ENCODE results near the gene ZNF581.

The ZNF581 gene

GRCh38 chr19:55653651-55654322 lies 10.3 kb downstream of the ZNF581 start:
- peak overlapping the region; percentile 6 for H2BK120ac ChIP-seq (ENCODE audit: low read depth, low read length)
- peak overlapping the region; percentile 58 to 84 for H3K4me3 ChIP-seq (ENCODE audit: insufficient read depth in 1 of 2, low read depth in 1 of 2, low read length in 2 of 2)
- H3K79me1 ChIP-seq (replicated peaks; ENCODE audit: low read length, poor library complexity, severe bottlenecking): peaks cover 32% of the 10 kb centered on the region
- peaks cover 32% of the 10 kb centered on the region for H3K4me1 ChIP-seq (ENCODE audit: control insufficient read depth, insufficient read depth, low read depth, low read length)
- H2BK15ac ChIP-seq (ENCODE audit: low read depth, poor library complexity, severe bottlenecking): peak overlapping the region; percentile 44
- H4K8ac ChIP-seq (ENCODE audit: low read length): peak overlapping the region; percentile 91
- H3K27ac ChIP-seq (ENCODE audit: low read length, poor library complexity, severe bottlenecking): peak overlapping the region; percentile 100
- H3K18ac ChIP-seq (ENCODE audit: low read depth in 1 of 2, low read length in 2 of 2): peak overlapping the region; percentile 70 to 98
- DNase-seq: peak; percentile 99
- H2BK12ac ChIP-seq (ENCODE audit: low read length in 2 of 2): no peak overlapping the region
- no peak overlapping the region for H3K23ac ChIP-seq (ENCODE audit: low read length in 2 of 2)
- no peaks in the 10 kb centered on the region for H3K9me3 ChIP-seq (ENCODE audit: control insufficient read depth, low read length)
- peak overlapping the region in 1 of 2 experiments; percentile 34 for H3K4ac ChIP-seq (ENCODE audit: low read depth in 1 of 2, low read length in 2 of 2)
- H2AFZ ChIP-seq (ENCODE audit: low read depth, low read length): no peak overlapping the region
- H3K27me3 ChIP-seq (ENCODE audit: control insufficient read depth in 1 of 2, insufficient read depth in 1 of 2, low read length in 2 of 2): no peaks in the 10 kb centered on the region
- no peak overlapping the region for H2AK5ac ChIP-seq (ENCODE audit: low read length, severe bottlenecking)
- peak overlapping the region; percentile 19 for H2BK5ac ChIP-seq (ENCODE audit: low read depth, low read length, poor library complexity, severe bottlenecking)
- peak overlapping the region; percentile 35 for H3K4me2 ChIP-seq (ENCODE audit: low read length, poor library complexity, severe bottlenecking)
- H3K36me3 ChIP-seq (ENCODE audit: control insufficient read depth in 1 of 2, insufficient read depth in 2 of 2, low read depth in 1 of 2, low read length in 2 of 2): peaks cover 7 to 50% of the 10 kb centered on the region in 2 experiments
- H3K14ac ChIP-seq (ENCODE audit: low read length in 2 of 2): no peak overlapping the region
- peak overlapping the region; percentile 99 for H3K9ac ChIP-seq (ENCODE audit: low read length)
- H4K91ac ChIP-seq (ENCODE audit: low read length): peak overlapping the region; percentile 87
- WGBS: 1% methylated on average over 57 of the region's 57 CpGs

- Histone ChIP-seq H3K4me3 (ENCODE audit: insufficient read depth in 1 of 2, low read depth in 1 of 2, low read length in 2 of 2) (peak overlapping the region; percentile 72 to 84), H2BK12ac (ENCODE audit: low read length in 2 of 2) (peak overlapping the region in 1 of 2 experiments; percentile 61), H3K23ac (ENCODE audit: low read length in 2 of 2) (peak overlapping the region in 1 of 2 experiments; percentile 92), H2AK5ac (ENCODE audit: low read length, severe bottlenecking) (no peak overlapping the region), H3K27ac (ENCODE audit: low read length, poor library complexity, severe bottlenecking) (peak overlapping the region; percentile 100), H3K14ac (ENCODE audit: low read length in 2 of 2) (peak overlapping the region in 1 of 2 experiments; percentile 95), H3K36me3 (ENCODE audit: control insufficient read depth in 1 of 2, insufficient read depth in 2 of 2, low read depth in 1 of 2, low read length in 2 of 2) (peaks cover 10 to 53% of the 10 kb centered on the region in 2 experiments), H2AFZ (ENCODE audit: low read depth, low read length) (no peak overlapping the region), H2BK15ac (ENCODE audit: low read depth, poor library complexity, severe bottlenecking) (peak overlapping the region; percentile 89), H3K4me2 (ENCODE audit: low read length, poor library complexity, severe bottlenecking) (peak overlapping the region; percentile 55), H2BK5ac (ENCODE audit: low read depth, low read length, poor library complexity, severe bottlenecking) (peak overlapping the region; percentile 96), H4K91ac (ENCODE audit: low read length) (peak overlapping the region; percentile 52), H3K9ac (ENCODE audit: low read length) (peak overlapping the region; percentile 99), H3K4ac (ENCODE audit: low read depth in 1 of 2, low read length in 2 of 2) (peak overlapping the region; percentile 57 to 88), H3K9me3 (ENCODE audit: control insufficient read depth, low read length) (no peaks in the 10 kb centered on the region), H3K4me1 (ENCODE audit: control insufficient read depth, insufficient read depth, low read depth, low read length) (peaks cover 31% of the 10 kb centered on the region), H3K27me3 (ENCODE audit: control insufficient read depth in 1 of 2, insufficient read depth in 1 of 2, low read length in 2 of 2) (no peaks in the 10 kb centered on the region), H3K18ac (ENCODE audit: low read depth in 1 of 2, low read length in 2 of 2) (peak overlapping the region; percentile 98), H4K8ac (ENCODE audit: low read length) (peak overlapping the region; percentile 55), H3K79me1 (replicated peaks; ENCODE audit: low read length, poor library complexity, severe bottlenecking) (peaks cover 27% of the 10 kb centered on the region), H2BK120ac (ENCODE audit: low read depth, low read length) (peak overlapping the region; percentile 89)
- DNase-seq: peak; percentile 99
- WGBS: under 1% methylated on average over 51 of the region's 52 CpGs
These were observed 10.9 kb downstream of the ZNF581 start for GRCh38 chr19:55654323-55654867.

- Histone ChIP-seq H3K4me2 (ENCODE audit: low read length, poor library complexity, severe bottlenecking) (peak within 1 kb of the TSS; percentile 89), H3K14ac (ENCODE audit: low read length in 2 of 2) (peak within 1 kb of the TSS in 1 of 2 experiments; percentile 100), H3K36me3 (ENCODE audit: control insufficient read depth in 1 of 2, insufficient read depth in 2 of 2, low read depth in 1 of 2, low read length in 2 of 2) (peaks cover 14 to 53% of the 10 kb centered on the region in 2 experiments), H2AK5ac (ENCODE audit: low read length, severe bottlenecking) (no peak within 1 kb of the TSS), H3K4me1 (ENCODE audit: control insufficient read depth, insufficient read depth, low read depth, low read length) (peaks cover 31% of the 10 kb centered on the region), H2BK12ac (ENCODE audit: low read length in 2 of 2) (peak within 1 kb of the TSS in 1 of 2 experiments; percentile 61), H3K23ac (ENCODE audit: low read length in 2 of 2) (peak within 1 kb of the TSS; percentile 24 to 92), H3K79me1 (replicated peaks; ENCODE audit: low read length, poor library complexity, severe bottlenecking) (peaks cover 22% of the 10 kb centered on the region), H3K4ac (ENCODE audit: low read depth in 1 of 2, low read length in 2 of 2) (peak within 1 kb of the TSS; percentile 98 to 99), H3K18ac (ENCODE audit: low read depth in 1 of 2, low read length in 2 of 2) (peak within 1 kb of the TSS; percentile 99), H3K4me3 (ENCODE audit: insufficient read depth in 1 of 2, low read depth in 1 of 2, low read length in 2 of 2) (peak within 1 kb of the TSS; percentile 92 to 99), H3K9me3 (ENCODE audit: control insufficient read depth, low read length) (no peaks in the 10 kb centered on the region), H3K9ac (ENCODE audit: low read length) (peak within 1 kb of the TSS; percentile 99), H2BK120ac (ENCODE audit: low read depth, low read length) (peak within 1 kb of the TSS; percentile 97), H3K27ac (ENCODE audit: low read length, poor library complexity, severe bottlenecking) (peak within 1 kb of the TSS; percentile 100), H4K8ac (ENCODE audit: low read length) (peak within 1 kb of the TSS; percentile 97), H4K91ac (ENCODE audit: low read length) (peak within 1 kb of the TSS; percentile 99), H2BK15ac (ENCODE audit: low read depth, poor library complexity, severe bottlenecking) (peak within 1 kb of the TSS; percentile 89), H2BK5ac (ENCODE audit: low read depth, low read length, poor library complexity, severe bottlenecking) (peak within 1 kb of the TSS; percentile 96), H3K27me3 (ENCODE audit: control insufficient read depth in 1 of 2, insufficient read depth in 1 of 2, low read length in 2 of 2) (no peaks in the 10 kb centered on the region), H2AFZ (ENCODE audit: low read depth, low read length) (no peak within 1 kb of the TSS)
- WGBS: 1% methylated on average over 65 of the region's 95 CpGs
- peak; percentile 80 for DNase-seq
These were observed 11.6 kb downstream of the ZNF581 start, which contains the start of gene U2AF2 for GRCh38 chr19:55654868-55655647. TSS of gene U2AF2 (plus strand) at chr19:55655035. CDS start at chr19:55655105, 70 bp downstream.

All from mesenchymal stem cell (in vitro differentiated cells and primary cell).